ENCODE data around the gene HNRNPM.

The HNRNPM gene

GRCh38 chr19:8491574-8491973, 46.8 kb downstream of the HNRNPM start:
- Histone ChIP-seq H3K27ac (ENCODE audit: low read length) (no peak overlapping the region), H3K36me3 (ENCODE audit: control insufficient read depth, low read depth, low read length) (peaks cover 25% of the 10 kb centered on the region), H3K27me3 (ENCODE audit: control insufficient read depth, insufficient read depth, low read length) (no peaks in the 10 kb centered on the region), H3K4me3 (ENCODE audit: low read length) (no peak overlapping the region), H3K9ac (ENCODE audit: low read length) (no peak overlapping the region), H3K4me1 (ENCODE audit: control insufficient read depth, low read depth, low read length) (no peaks in the 10 kb centered on the region), H3K9me3 (ENCODE audit: control insufficient read depth, low read depth, low read length) (no peaks in the 10 kb centered on the region)

- Histone ChIP-seq H3K4me1 (ENCODE audit: control insufficient read depth, low read depth, low read length) (no peaks in the 10 kb centered on the region), H3K4me3 (ENCODE audit: low read length) (no peak overlapping the region), H3K36me3 (ENCODE audit: control insufficient read depth, low read depth, low read length) (no peaks in the 10 kb centered on the region), H3K9ac (ENCODE audit: low read length) (no peak overlapping the region), H3K27me3 (ENCODE audit: control insufficient read depth, insufficient read depth, low read length) (no peaks in the 10 kb centered on the region), H3K27ac (ENCODE audit: low read length) (no peak overlapping the region), H3K9me3 (ENCODE audit: control insufficient read depth, low read depth, low read length) (no peaks in the 10 kb centered on the region)
Measured at GRCh38 chr19:8494158-8494557, 49.4 kb downstream of the HNRNPM start.

DNA sequence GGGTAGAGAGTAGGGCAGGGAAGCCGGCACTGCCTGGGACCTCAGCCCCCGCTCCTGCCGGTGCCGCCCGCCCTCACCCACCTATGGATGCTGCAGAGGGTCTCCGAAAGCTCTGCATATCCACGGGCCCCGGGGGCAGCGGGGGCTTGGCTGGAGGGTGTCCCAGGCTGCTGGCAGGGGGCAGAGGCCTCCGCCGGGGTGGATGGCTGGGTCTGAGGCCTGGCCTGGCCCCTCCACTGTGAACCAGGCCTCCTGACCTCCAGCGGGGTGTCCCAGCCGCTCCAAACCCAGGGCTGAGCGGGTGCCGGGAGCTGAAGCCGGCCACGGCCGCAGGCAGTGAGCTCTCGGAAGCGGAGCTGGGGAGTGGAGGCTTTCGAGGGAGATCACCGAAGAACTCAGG, 53.5 kb downstream of the HNRNPM start:
- Histone ChIP-seq H3K4me1 (ENCODE audit: control insufficient read depth, low read depth, low read length) (peaks cover 6% of the 10 kb centered on the region), H3K36me3 (ENCODE audit: control insufficient read depth, low read depth, low read length) (no peaks in the 10 kb centered on the region), H3K27ac (ENCODE audit: low read length) (no peak overlapping the region), H3K9ac (ENCODE audit: low read length) (no peak overlapping the region), H3K9me3 (ENCODE audit: control insufficient read depth, low read depth, low read length) (no peaks in the 10 kb centered on the region), H3K27me3 (ENCODE audit: control insufficient read depth, insufficient read depth, low read length) (no peaks in the 10 kb centered on the region), H3K4me3 (ENCODE audit: low read length) (no peak overlapping the region)

DNA sequence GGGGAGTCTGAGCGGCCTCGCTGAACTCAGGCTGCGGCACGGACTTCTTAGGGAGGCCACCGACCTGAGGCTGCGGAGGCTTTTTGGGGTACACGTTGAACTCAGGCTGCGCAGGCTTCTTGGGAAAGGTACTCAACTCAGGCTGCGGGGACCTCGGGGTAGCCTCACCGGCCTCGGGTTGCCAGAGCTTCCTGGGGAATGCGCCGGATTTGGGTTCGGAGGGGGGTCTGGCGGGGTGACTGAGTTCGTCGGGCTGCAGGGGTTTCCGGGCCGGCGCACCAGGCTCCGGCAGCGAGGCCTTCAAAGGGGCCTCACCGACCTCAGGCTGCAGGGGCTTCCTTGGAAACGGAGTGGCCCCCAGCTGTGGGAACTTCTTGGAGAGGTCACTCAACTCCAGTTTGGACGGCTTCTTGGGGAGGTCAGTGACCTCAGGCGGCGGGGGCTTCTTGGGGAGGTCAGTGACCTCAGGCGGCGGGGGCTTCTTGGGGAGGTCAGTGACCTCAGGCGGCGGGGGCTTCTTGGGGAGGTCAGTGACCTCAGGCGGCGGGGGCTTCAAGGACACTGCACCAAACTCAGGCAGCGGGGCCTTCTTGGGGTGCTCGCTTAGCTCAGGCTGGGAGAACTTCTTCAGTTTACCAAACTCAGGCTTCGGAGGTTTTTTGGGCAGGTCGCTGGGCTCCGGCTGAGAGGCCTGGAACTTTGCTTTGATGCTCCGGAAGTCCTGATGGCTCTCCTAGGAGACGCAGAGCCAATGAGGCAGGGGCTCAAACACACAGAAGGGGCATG, 54.5 kb downstream of the HNRNPM start:
- Histone ChIP-seq H3K36me3 (ENCODE audit: control insufficient read depth, low read depth, low read length) (no peaks in the 10 kb centered on the region), H3K9me3 (ENCODE audit: control insufficient read depth, low read depth, low read length) (no peaks in the 10 kb centered on the region), H3K4me1 (ENCODE audit: control insufficient read depth, low read depth, low read length) (peaks cover 6% of the 10 kb centered on the region), H3K27ac (ENCODE audit: low read length) (no peak overlapping the region), H3K9ac (ENCODE audit: low read length) (no peak overlapping the region), H3K4me3 (ENCODE audit: low read length) (no peak overlapping the region), H3K27me3 (ENCODE audit: control insufficient read depth, insufficient read depth, low read length) (no peaks in the 10 kb centered on the region)

- Histone ChIP-seq H3K4me1 (ENCODE audit: control insufficient read depth, low read depth, low read length) (peaks cover 6% of the 10 kb centered on the region), H3K9me3 (ENCODE audit: control insufficient read depth, low read depth, low read length) (no peaks in the 10 kb centered on the region), H3K27ac (ENCODE audit: low read length) (no peak overlapping the region), H3K36me3 (ENCODE audit: control insufficient read depth, low read depth, low read length) (no peaks in the 10 kb centered on the region), H3K4me3 (ENCODE audit: low read length) (no peak overlapping the region), H3K27me3 (ENCODE audit: control insufficient read depth, insufficient read depth, low read length) (no peaks in the 10 kb centered on the region), H3K9ac (ENCODE audit: low read length) (no peak overlapping the region)
Measured at GRCh38 chr19:8500158-8500557, 55.4 kb downstream of the HNRNPM start.

GRCh38 chr19:8501516-8501915, 56.7 kb downstream of the HNRNPM start:
- H3K36me3 ChIP-seq (ENCODE audit: control insufficient read depth, low read depth, low read length), result no peaks in the 10 kb centered on the region
- no peak overlapping the region for H3K27ac ChIP-seq (ENCODE audit: low read length)
- no peak overlapping the region for H3K4me3 ChIP-seq (ENCODE audit: low read length)
- H3K9me3 ChIP-seq (ENCODE audit: control insufficient read depth, low read depth, low read length), result no peaks in the 10 kb centered on the region
- no peak overlapping the region for H3K9ac ChIP-seq (ENCODE audit: low read length)
- H3K4me1 ChIP-seq (ENCODE audit: control insufficient read depth, low read depth, low read length), result peaks cover 9% of the 10 kb centered on the region
- no peaks in the 10 kb centered on the region for H3K27me3 ChIP-seq (ENCODE audit: control insufficient read depth, insufficient read depth, low read length)

DNA sequence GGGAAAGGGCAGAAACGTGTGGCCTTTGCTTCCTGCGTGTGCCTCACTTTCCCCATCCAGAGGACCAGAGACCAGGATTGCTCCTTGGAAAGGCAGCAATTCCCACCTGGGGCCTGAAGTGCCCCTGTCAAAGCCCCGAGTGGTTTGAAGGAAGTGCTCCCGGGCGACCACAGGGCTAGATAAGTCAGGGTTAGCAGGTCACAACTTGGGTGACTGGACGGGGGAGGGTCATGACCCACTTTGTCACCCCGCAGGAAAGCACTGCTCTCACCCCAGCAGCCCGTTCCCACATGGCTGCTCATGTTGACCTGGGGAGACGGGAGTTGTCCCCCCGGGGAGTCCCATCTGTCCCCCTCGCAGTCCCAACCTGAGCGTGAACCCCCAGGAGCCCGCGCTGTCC, 57.2 kb downstream of the HNRNPM start:
- H3K9ac ChIP-seq (ENCODE audit: low read length), result no peak overlapping the region
- no peak overlapping the region for H3K27ac ChIP-seq (ENCODE audit: low read length)
- H3K4me3 ChIP-seq (ENCODE audit: low read length), result no peak overlapping the region
- H3K36me3 ChIP-seq (ENCODE audit: control insufficient read depth, low read depth, low read length), result no peaks in the 10 kb centered on the region
- H3K27me3 ChIP-seq (ENCODE audit: control insufficient read depth, insufficient read depth, low read length), result no peaks in the 10 kb centered on the region
- H3K4me1 ChIP-seq (ENCODE audit: control insufficient read depth, low read depth, low read length), result peaks cover 9% of the 10 kb centered on the region
- no peaks in the 10 kb centered on the region for H3K9me3 ChIP-seq (ENCODE audit: control insufficient read depth, low read depth, low read length)

GRCh38 chr19:8503510-8503909, 58.7 kb downstream of the HNRNPM start:
- Histone ChIP-seq H3K4me3 (ENCODE audit: low read length) (no peak overlapping the region), H3K36me3 (ENCODE audit: control insufficient read depth, low read depth, low read length) (no peaks in the 10 kb centered on the region), H3K27me3 (ENCODE audit: control insufficient read depth, insufficient read depth, low read length) (no peaks in the 10 kb centered on the region), H3K9me3 (ENCODE audit: control insufficient read depth, low read depth, low read length) (no peaks in the 10 kb centered on the region), H3K27ac (ENCODE audit: low read length) (no peak overlapping the region), H3K4me1 (ENCODE audit: control insufficient read depth, low read depth, low read length) (peaks cover 9% of the 10 kb centered on the region), H3K9ac (ENCODE audit: low read length) (no peak overlapping the region)

- H3K9me3 ChIP-seq (ENCODE audit: control insufficient read depth, low read depth, low read length), result no peaks in the 10 kb centered on the region
Measured at GRCh38 chr19:8504171-8504570, 59.4 kb downstream of the HNRNPM start.

DNA sequence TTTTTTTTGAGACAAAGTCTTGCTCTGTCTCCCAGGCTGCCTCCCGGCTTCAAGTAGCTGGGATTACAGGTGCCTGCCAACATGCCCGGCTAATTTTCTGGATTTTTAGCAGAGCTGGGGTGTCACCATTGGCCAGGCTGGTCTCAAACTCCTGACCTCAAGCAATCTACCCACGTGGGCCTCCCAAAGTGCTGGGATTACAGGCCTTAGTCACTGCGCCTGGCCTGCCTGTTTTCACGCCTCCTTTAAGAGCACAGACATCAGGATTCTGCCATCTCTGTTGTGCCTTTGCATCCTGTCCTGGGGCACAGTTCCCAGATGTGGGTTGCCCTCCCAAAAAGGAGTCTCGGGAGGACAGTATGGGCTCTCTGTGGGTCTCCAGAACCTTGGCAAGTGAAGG, 60.1 kb downstream of the HNRNPM start:
- no peaks in the 10 kb centered on the region for H3K36me3 ChIP-seq (ENCODE audit: control insufficient read depth, low read depth, low read length)
- H3K9ac ChIP-seq (ENCODE audit: low read length), result no peak overlapping the region
- no peak overlapping the region for H3K4me3 ChIP-seq (ENCODE audit: low read length)
- peaks cover 8% of the 10 kb centered on the region for H3K4me1 ChIP-seq (ENCODE audit: control insufficient read depth, low read depth, low read length)
- H3K27me3 ChIP-seq (ENCODE audit: control insufficient read depth, insufficient read depth, low read length), result no peaks in the 10 kb centered on the region
- H3K27ac ChIP-seq (ENCODE audit: low read length), result no peak overlapping the region
- no peaks in the 10 kb centered on the region for H3K9me3 ChIP-seq (ENCODE audit: control insufficient read depth, low read depth, low read length)

More at GRCh38 chr19:8504171-8504570, 59.4 kb downstream of the HNRNPM start:
- Histone ChIP-seq H3K27me3 (ENCODE audit: control insufficient read depth, insufficient read depth, low read length) (no peaks in the 10 kb centered on the region), H3K4me1 (ENCODE audit: control insufficient read depth, low read depth, low read length) (peaks cover 9% of the 10 kb centered on the region), H3K9ac (ENCODE audit: low read length) (no peak overlapping the region), H3K4me3 (ENCODE audit: low read length) (no peak overlapping the region), H3K36me3 (ENCODE audit: control insufficient read depth, low read depth, low read length) (no peaks in the 10 kb centered on the region), H3K27ac (ENCODE audit: low read length) (no peak overlapping the region)

DNA sequence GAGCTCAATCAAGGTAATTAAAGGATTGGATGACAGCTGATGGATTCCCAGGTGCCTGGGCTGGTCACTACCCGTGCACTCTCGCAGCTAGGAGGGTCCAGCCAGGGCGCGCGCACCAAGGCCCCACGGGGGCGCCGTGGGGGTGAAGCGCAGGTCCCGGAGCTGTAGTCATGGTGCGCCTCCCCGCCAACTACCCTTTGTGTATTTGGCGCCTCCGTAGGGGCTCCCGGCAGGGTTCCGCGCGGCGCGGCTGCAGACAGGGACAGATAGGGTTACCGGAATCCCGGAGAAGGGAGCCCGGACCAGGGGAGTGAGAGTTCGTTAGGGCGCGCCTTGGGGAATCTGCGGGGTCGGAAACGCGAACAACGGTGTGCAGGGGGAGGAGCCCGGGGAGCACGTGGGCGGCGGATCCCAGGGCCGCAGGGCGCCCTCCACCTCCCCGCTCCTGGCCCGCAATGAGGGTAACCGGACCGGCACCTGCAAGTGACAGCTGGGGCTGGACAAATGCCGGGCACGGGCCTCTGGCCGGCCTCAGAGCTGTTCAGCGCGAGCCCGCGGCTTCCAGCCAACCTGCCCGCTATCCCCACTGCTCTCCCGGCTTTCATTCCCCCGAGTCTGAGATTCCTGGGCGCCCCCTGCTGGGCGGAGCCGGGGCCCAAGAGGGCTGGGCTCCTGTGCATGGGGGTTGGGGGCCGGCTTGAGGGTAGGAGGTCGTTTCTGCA, 61.1 kb downstream of the HNRNPM start:
- H3K27me3 ChIP-seq (ENCODE audit: control insufficient read depth, insufficient read depth, low read length), result no peaks in the 10 kb centered on the region
- no peak overlapping the region for H3K27ac ChIP-seq (ENCODE audit: low read length)
- H3K4me1 ChIP-seq (ENCODE audit: control insufficient read depth, low read depth, low read length), result peaks cover 3% of the 10 kb centered on the region
- H3K9me3 ChIP-seq (ENCODE audit: control insufficient read depth, low read depth, low read length), result no peaks in the 10 kb centered on the region
- no peaks in the 10 kb centered on the region for H3K36me3 ChIP-seq (ENCODE audit: control insufficient read depth, low read depth, low read length)
- peak overlapping the region; percentile 68 for H3K9ac ChIP-seq (ENCODE audit: low read length)
- H3K4me3 ChIP-seq (ENCODE audit: low read length), result peak overlapping the region; percentile 69
